HepG2 (cell line): ENCODE results near the gene HSDL2. TPM values are rescaled to one million over a fixed set of nuclear protein-coding genes. Genes with fewer than 3 reads are reported as not detected.

Experiments
- AKAP8 ChIP-seq: sonication (generic); formaldehyde crosslinking; IDR thresholded peaks from 2 replicates; pipeline ENCODE4 v1.5.1; 2020; ENCODE audit warnings: mild to moderate bottlenecking, missing genetic modification reagents
- ATAD3A ChIP-seq: sonication (generic); formaldehyde crosslinking; IDR thresholded peaks from 2 replicates; pipeline ENCODE4 v1.4.0; 2020; ENCODE audit warnings: missing genetic modification reagents
- HHEX ChIP-seq: IDR thresholded peaks from 2 replicates; pipeline ENCODE4 v1.6.1; 2016; ENCODE audit warnings: control low read depth
- MEIS1 ChIP-seq: sonication (generic); formaldehyde crosslinking; IDR thresholded peaks from 2 replicates; pipeline ENCODE4 v1.9.0; 2021; ENCODE audit warnings: mild to moderate bottlenecking, missing genetic modification reagents, moderate library complexity, borderline replicate concordance
- NR2F6 ChIP-seq, 2 experiments: IDR thresholded peaks; 2 replicates each; pipeline ENCODE4 v1.6.1; 2016; ENCODE audit warnings: antibody characterized with exemption in 1 of 2, mild to moderate bottlenecking in 1 of 2
- ONECUT2 ChIP-seq: sonication (generic); formaldehyde crosslinking; IDR thresholded peaks from 2 replicates; pipeline ENCODE4 v1.4.0; 2020; ENCODE audit warnings: missing genetic modification reagents
- RARG ChIP-seq: sonication (generic); formaldehyde crosslinking; IDR thresholded peaks from 2 replicates; pipeline ENCODE4 v1.4.0; 2020; ENCODE audit warnings: low read depth, mild to moderate bottlenecking, missing genetic modification reagents
- SRSF4 ChIP-seq: fragments of 200-400 bp; formaldehyde crosslinking; IDR thresholded peaks from one replicate; pipeline ENCODE4 v1.6.1; 2018; ENCODE audit warnings: mild to moderate bottlenecking, low read depth, low read length, moderate library complexity; ENCODE audit not compliant: poor library complexity, severe bottlenecking
- ZMYM4 ChIP-seq: sonication (generic); formaldehyde crosslinking; IDR thresholded peaks from 2 replicates; pipeline ENCODE4 v1.8.1; 2023; ENCODE audit warnings: mild to moderate bottlenecking, missing genetic modification reagents
- ZNF432 ChIP-seq: sonication (generic); formaldehyde crosslinking; IDR thresholded peaks from 2 replicates; pipeline ENCODE4 v1.5.0; 2020; ENCODE audit warnings: missing genetic modification reagents, mild to moderate bottlenecking, borderline replicate concordance
- ZNF572 ChIP-seq: sonication (generic); formaldehyde crosslinking; IDR thresholded peaks from 2 replicates; pipeline ENCODE4 v1.5.1; 2020; ENCODE audit warnings: mild to moderate bottlenecking, missing genetic modification reagents
- ZNF747 ChIP-seq: sonication (generic); formaldehyde crosslinking; IDR thresholded peaks from 2 replicates; pipeline ENCODE4 v1.8.1; 2023; ENCODE audit warnings: missing genetic modification reagents, mild to moderate bottlenecking, borderline replicate concordance
- ZNF878 ChIP-seq: sonication (generic); formaldehyde crosslinking; IDR thresholded peaks from 2 replicates; pipeline ENCODE4 v1.8.1; 2023; ENCODE audit warnings: mild to moderate bottlenecking, missing genetic modification reagents, moderate library complexity
- ZNF879 ChIP-seq: sonication (generic); formaldehyde crosslinking; IDR thresholded peaks from 2 replicates; pipeline ENCODE4 v1.8.1; 2023; ENCODE audit warnings: missing genetic modification reagents
- ZSCAN20 ChIP-seq: sonication (generic); formaldehyde crosslinking; IDR thresholded peaks from 2 replicates; pipeline ENCODE4 v1.4.0; 2020; ENCODE audit warnings: missing genetic modification reagents, mild to moderate bottlenecking, borderline replicate concordance
- polyA plus RNA-seq, 8 experiments: library from polyadenylated mRNA; depleted of rRNA in 3 of 8; stranded (reverse) in 7 of 8; unstranded in 1 of 8; fragments of >200 nt; fragmentation: Illumina TruSeq in 4 of 8; extraction: Trizol in 4 of 8; gene quantifications; 2 replicates each; pipeline versions ENCODE4 v1.2.1 to v1.2.3, GENCODE V29; 2011 to 2016; ENCODE audit warnings: low read depth in 4 of 8, missing spikeins in 1 of 8, mixed read lengths in 1 of 8; ENCODE audit not compliant: insufficient read depth in 1 of 8
- total RNA-seq, 5 experiments: library from RNA; depleted of rRNA; stranded (reverse); fragments of >200 nt; fragmentation: Illumina TruSeq; extraction: Trizol; gene quantifications; 2 replicates each; pipeline ENCODE4 v1.2.3, GENCODE V29; 2016; ENCODE audit warnings: low read depth in 1 of 5
- TF ChIP-seq, protein P1 (sequence below): sonication (generic); formaldehyde crosslinking; IDR thresholded peaks from 2 replicates; pipeline ENCODE4 v1.4.0; 2020; ENCODE audit warnings: missing genetic modification reagents, mild to moderate bottlenecking, borderline replicate concordance
- TF ChIP-seq, protein P2 (sequence below): IDR thresholded peaks from 2 replicates; pipeline ENCODE4 v1.6.1; 2016; ENCODE audit warnings: control low read depth
- TF ChIP-seq, protein P3 (sequence below): IDR thresholded peaks from 2 replicates; pipeline ENCODE4 v1.6.1; 2016; ENCODE audit warnings: mild to moderate bottlenecking, missing biosample characterization, missing genetic modification reagents
- TF ChIP-seq, protein P4 (sequence below): sonication (generic); formaldehyde crosslinking; conservative IDR thresholded peaks from 2 replicates; pipeline ENCODE4 v1.8.0; 2022; ENCODE audit warnings: low read depth, missing genetic modification reagents
- TF ChIP-seq, protein P5 (sequence below): IDR thresholded peaks from 2 replicates; pipeline ENCODE4 v1.6.1; 2016; ENCODE audit warnings: missing genetic modification reagents, missing compliant biosample characterization
- TF ChIP-seq, protein P6 (sequence below): sonication (generic); formaldehyde crosslinking; IDR thresholded peaks from 2 replicates; pipeline ENCODE4 v1.9.0; 2022; ENCODE audit warnings: low read depth, missing genetic modification reagents

Gene HSDL2
- total and polyA plus RNA-seq, 2 of the 13 experiments (the other 11 are each of a cell fraction or from before 2014, with no cell fraction given) = 55.3 to 80.2 TPM

- TF ChIP-seq ZNF878 (CRISPR knock-in tag) (no peak), MEIS1 (CRISPR knock-in tag) (0 out of 2 replicates have a peak, but pooled peaks have one; percentile 53), AKAP8 (CRISPR knock-in tag) (no peak), ZSCAN20 (CRISPR knock-in tag) (no peak), HHEX (CRISPR knock-in tag) (peak; percentile 66; the same call in 1 of the 2 replicates), ZNF572 (CRISPR knock-in tag) (no peak), ATAD3A (no peak), ZNF747 (no peak), ZMYM4 (CRISPR knock-in tag) (no peak), SRSF4 (no peak), ZNF879 (no peak), ZNF432 (CRISPR knock-in tag) (no peak), NR2F6 (IDR thresholded peaks at IDR 0.05) (peak; percentile 49; the same call in 1 of the 2 replicates), NR2F6 (CRISPR knock-in tag; IDR thresholded peaks at IDR 0.05) (no peak), RARG (CRISPR knock-in tag) (no peak), ONECUT2 (CRISPR knock-in tag) (no peak)
- TF ChIP-seq, protein P1, sequence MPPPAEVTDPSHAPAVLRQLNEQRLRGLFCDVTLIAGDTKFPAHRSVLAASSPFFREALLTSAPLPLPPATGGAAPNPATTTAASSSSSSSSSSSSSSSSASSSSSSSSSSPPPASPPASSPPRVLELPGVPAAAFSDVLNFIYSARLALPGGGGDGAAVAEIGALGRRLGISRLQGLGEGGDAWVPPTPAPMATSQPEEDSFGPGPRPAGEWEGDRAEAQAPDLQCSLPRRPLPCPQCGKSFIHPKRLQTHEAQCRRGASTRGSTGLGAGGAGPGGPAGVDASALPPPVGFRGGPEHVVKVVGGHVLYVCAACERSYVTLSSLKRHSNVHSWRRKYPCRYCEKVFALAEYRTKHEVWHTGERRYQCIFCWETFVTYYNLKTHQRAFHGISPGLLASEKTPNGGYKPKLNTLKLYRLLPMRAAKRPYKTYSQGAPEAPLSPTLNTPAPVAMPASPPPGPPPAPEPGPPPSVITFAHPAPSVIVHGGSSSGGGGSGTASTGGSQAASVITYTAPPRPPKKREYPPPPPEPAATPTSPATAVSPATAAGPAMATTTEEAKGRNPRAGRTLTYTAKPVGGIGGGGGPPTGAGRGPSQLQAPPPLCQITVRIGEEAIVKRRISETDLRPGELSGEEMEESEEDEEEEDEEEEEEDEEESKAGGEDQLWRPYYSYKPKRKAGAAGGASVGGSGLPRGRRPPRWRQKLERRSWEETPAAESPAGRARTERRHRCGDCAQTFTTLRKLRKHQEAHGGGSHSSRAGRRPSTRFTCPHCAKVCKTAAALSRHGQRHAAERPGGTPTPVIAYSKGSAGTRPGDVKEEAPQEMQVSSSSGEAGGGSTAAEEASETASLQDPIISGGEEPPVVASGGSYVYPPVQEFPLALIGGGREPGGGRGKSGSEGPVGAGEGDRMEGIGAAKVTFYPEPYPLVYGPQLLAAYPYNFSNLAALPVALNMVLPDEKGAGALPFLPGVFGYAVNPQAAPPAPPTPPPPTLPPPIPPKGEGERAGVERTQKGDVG (CRISPR knock-in tag) = no peak
- TF ChIP-seq, protein P2, sequence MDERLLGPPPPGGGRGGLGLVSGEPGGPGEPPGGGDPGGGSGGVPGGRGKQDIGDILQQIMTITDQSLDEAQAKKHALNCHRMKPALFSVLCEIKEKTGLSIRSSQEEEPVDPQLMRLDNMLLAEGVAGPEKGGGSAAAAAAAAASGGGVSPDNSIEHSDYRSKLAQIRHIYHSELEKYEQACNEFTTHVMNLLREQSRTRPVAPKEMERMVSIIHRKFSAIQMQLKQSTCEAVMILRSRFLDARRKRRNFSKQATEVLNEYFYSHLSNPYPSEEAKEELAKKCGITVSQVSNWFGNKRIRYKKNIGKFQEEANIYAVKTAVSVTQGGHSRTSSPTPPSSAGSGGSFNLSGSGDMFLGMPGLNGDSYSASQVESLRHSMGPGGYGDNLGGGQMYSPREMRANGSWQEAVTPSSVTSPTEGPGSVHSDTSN (CRISPR knock-in tag) = no peak
- TF ChIP-seq, protein P3, sequence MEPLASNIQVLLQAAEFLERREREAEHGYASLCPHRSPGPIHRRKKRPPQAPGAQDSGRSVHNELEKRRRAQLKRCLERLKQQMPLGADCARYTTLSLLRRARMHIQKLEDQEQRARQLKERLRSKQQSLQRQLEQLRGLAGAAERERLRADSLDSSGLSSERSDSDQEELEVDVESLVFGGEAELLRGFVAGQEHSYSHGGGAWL (CRISPR knock-in tag) = no peak
- TF ChIP-seq, protein P4, sequence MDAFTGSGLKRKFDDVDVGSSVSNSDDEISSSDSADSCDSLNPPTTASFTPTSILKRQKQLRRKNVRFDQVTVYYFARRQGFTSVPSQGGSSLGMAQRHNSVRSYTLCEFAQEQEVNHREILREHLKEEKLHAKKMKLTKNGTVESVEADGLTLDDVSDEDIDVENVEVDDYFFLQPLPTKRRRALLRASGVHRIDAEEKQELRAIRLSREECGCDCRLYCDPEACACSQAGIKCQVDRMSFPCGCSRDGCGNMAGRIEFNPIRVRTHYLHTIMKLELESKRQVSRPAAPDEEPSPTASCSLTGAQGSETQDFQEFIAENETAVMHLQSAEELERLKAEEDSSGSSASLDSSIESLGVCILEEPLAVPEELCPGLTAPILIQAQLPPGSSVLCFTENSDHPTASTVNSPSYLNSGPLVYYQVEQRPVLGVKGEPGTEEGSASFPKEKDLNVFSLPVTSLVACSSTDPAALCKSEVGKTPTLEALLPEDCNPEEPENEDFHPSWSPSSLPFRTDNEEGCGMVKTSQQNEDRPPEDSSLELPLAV (CRISPR knock-in tag) = no peak
- TF ChIP-seq, protein P5, sequence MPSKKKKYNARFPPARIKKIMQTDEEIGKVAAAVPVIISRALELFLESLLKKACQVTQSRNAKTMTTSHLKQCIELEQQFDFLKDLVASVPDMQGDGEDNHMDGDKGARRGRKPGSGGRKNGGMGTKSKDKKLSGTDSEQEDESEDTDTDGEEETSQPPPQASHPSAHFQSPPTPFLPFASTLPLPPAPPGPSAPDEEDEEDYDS (CRISPR knock-in tag) = no peak
- TF ChIP-seq, protein P6, sequence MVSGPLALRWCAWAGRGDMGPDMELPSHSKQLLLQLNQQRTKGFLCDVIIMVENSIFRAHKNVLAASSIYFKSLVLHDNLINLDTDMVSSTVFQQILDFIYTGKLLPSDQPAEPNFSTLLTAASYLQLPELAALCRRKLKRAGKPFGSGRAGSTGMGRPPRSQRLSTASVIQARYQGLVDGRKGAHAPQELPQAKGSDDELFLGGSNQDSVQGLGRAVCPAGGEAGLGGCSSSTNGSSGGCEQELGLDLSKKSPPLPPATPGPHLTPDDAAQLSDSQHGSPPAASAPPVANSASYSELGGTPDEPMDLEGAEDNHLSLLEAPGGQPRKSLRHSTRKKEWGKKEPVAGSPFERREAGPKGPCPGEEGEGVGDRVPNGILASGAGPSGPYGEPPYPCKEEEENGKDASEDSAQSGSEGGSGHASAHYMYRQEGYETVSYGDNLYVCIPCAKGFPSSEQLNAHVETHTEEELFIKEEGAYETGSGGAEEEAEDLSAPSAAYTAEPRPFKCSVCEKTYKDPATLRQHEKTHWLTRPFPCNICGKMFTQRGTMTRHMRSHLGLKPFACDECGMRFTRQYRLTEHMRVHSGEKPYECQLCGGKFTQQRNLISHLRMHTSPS (CRISPR knock-in tag) = no peak
These were observed 125.7 kb downstream of the HSDL2 start (continued) for GRCh38 chr9:112505607-112506006.
